ENCODE data around the gene CPZ.
"Not testable (repeated sequence)": the region's sequence is repeated elsewhere in the genome, so short reads cannot be mapped to it uniquely, and the experiment has no call there.

Gene CPZ

DNA sequence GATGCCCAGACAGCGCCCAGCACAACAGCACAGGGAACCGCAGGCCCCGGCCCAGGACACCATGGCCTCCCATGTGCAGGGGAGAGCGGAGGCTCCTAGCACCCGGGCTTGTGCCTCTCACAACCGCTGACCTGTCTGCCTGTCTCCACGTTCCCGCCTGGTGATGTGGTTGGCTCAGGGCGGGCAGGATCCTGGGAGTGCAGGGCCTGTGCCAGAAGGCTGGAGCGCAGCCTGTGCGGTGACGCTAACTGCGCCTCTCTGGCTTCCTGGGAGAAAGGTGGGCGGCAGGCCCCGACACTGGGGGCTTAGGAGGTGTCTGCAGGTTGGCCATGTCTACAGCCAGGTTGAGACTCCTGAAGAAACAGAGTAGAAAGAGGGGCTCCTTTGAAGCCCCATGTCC is 48.7 kb downstream of the CPZ start:
- no peak for FAIRE-seq

DNA sequence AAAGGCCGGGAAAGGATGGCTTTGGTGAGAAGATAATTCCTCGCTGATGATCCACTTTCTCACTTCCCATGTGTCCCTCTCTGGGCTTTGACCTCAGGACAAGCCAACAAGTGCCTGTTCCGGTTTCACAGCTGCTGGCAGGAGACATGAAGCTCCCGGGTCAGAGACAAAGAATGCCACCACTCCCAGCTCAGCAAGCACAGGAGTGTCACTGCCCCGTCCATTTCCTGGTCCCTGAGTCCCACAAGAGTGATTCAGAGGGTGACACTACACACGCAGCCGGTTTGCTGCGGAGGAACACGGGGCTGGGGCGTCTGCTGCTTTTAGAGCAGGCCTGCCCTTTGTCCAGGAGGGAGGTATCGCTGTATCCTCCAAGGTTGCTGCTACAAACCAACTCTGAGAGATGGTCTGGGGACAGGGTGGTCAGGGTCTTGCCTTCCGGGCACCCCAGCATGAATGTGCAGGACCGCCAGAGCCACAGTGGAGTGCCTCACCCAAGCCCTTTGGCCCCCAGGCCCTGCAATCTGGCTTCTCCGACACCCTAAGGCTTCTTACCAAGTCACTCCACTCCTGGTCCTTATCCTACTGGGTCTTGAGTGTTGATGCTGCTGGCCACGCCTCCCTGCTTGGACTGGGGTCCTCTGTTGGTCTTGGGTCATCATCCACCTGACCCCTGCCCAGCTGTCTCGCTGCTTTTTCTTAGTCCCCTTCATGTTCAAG is 49.5 kb downstream of the CPZ start:
- no peak for FAIRE-seq

DNA sequence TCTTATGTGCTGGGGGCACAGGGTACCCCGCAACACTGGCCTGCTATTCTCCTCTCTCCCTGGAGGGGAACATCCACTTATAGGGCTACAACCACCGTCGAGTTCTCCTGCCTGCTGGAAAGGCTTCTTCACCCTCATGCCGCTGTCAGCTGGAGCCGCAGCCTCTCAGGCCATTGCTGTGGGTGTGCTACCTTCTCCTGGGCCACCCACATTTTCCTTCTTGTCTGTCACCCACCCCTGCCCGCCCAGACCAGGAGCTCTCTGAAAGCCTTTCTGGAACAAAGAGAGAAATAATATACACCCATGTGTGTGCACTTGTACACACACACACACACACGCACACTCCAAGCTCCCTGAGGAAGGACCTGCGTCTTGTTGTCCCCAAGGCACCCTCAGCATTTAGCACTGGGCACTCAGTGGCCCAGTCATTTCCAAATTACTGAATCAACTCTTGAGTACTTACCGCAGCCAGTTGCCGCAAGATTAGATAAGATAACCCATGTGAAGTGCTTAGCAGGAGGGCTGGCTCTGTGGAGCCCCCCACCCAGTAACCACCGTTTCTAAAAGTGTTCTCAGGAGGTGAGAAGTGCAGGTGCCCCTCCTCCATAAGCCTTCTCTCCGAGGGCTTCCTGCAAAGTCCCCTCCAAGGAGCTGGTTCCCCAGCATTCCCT is 50.2 kb downstream of the CPZ start:
- FAIRE-seq = no peak

DNA sequence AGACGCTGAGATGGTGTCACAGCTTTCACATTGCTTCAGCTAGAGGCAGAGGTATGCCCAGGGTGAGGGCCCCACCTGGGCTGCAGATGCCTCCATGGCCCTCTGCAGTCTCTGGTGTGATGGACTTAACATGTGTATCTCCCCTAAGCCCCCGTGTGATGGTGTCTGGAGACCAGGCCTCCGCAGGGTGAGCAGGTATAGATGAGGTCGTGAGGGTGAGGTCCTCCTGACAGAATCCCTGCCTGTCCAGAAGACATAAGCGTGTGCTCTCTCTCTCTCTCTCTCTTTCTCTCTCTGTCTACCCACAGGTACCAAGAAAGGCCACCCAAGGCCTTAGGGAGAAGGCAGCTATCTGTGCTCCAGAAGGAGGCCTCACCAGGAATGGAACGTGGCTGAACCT is 50.9 kb downstream of the CPZ start:
- FAIRE-seq = no peak

DNA sequence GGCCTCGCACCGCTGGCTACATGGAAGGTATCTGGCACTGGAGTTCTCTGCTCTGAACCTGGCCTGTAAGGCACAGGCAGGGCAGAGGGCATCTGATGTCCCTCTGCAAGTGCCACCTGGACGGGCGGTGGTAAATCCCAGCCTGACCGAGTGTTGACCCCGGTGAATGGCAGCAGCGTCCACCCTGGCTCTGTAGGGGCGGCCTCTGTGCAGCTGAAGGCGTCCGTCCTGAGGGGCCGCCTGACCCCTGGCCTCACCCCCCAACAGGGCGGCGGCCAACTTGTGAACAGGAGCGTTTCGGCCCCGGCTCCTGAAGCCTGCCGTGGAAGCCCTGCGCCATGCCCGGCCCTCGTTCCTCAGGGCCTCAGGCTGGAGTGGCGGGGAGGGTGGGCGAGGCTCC is 51.4 kb downstream of the CPZ start:
- no peak for FAIRE-seq

DNA sequence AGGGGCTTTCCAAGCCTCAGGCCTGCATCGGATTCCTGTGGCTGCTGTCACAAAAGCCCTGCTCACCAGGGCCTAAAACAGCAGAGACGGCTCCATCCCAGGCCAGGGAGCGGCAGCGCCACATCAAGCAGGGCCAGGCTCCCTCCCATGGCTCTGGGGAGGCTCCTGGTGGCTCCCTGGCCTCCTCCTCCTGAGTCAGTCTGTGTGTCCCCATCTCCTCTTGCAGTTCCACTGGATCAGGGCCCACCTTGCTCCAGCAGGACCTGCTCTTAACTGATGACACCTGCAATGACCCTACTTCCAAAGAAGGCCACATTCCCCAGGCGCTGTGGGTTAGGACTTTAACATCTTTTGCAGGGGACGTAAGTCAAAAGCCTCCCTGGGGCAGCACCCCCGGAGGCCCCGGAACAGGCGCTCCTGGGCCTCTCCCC is 51.9 kb downstream of the CPZ start:
- no peak for FAIRE-seq

DNA sequence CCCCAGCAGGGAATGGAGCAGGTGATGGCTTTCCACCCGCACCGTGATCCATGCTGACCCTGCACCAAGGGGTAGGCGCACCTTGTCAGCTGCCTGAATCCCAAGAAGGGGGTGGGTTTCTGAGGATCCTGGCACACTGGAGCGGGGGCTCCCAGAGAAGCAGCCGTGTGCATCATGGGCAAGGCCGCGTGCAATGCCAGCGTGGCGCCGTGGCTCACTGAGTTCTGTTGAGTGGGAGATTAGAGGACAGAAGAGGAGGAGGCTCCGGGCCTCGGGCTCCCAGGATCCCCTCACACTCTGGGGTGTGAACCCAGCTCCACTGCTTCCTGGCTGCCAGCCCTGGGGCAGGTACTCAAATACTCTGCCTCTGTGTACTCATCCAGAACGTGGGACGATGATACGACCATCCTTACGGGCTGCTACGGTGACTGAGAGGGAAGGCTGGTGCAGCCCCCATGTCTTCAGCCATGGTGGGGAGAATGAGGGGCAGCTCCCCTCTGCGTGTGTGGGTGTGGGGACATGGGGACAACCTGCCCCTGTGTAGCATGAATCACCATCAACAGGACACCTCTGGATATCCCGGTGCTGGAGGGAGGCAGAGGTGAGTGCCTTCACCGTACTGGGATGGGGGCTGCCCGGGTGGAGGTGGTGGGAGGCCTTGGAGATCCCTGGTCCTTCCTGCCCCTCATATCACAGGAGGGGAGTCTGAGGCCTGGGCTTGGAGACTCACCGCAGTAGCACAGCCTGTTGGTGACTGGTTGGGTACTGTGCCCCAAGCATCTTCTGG is 52.6 kb downstream of the CPZ start:
- no peak for FAIRE-seq

DNA sequence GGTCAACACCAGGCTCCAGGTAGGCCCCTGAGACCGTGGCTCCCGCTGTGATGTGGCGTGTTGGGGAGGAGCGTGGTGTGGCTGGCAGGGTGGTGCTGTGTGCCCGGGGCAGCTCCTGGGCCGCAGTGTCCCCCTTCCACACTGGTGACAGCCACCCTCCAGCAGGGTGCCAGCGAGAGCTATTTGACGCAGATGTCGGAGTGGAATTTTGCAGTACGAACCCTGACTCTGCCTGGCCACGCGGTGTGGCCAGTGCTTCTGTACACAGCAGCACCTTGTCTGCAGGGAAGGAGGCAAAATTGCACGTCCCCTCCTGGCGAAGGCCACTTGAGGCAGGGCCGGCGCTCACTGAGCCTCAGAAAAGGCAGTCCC is 53.2 kb downstream of the CPZ start:
- no peak for FAIRE-seq

DNA sequence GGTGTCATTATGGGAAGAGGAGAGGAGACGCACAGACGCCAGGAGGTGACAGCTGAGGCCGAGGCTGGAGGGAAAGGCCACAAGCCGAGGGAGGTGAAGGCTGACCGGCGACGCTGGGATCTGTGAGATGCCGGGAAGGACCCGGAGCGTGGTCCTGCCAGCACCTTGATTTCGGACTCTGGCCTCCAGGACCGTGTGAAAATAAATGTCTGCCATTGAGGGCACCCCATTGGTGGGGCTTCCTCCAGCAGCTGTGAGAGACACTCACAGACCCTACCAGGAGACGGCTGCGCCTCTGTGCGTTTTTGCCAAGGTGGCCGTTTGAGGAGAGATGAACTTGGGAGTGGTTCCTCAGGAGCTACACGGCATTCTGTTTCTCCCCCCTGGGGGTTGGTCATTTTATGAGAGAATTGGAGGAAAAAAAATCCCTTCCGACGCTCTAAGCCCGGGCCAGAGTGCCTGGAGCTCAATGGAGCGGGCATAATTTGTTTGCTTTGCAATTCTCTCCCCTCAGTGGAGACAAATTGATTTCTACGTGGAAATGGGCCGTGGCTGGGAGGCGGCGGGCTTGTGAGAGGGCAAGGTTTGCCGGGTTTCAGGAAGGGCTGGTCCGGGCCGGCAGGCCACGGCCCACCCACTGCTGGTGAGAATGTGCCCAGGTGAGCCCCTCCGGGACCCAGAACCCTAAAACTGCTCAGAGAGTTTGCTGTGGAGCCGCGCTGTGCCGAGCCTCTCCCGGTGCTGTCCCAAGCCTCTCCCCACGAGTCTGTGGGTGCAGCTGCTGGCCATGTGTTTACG is 53.9 kb downstream of the CPZ start:
- no peak for FAIRE-seq

DNA sequence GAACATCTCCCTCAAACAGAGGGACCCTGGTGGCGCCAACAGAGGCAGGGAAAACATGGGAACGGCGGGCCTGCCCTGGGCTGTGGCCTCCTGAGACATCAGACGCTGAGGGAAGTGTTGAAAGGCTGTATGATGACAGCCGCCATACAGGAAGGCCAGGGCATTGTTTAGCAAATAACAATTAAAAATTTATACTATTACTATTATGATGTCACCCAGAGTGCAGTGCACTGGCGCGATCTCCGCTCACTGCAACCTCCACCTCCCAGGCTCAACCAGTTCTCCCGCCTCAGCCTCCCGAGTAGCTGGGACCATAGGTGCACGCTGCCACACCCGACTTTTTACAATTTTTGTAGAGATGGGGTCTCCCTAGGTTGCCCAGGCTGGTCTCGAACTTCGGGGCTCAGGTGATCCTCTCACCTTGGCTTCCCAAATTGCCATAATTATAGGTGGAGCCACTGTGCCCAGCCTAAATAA is 54.6 kb downstream of the CPZ start:
- FAIRE-seq = no peak

DNA sequence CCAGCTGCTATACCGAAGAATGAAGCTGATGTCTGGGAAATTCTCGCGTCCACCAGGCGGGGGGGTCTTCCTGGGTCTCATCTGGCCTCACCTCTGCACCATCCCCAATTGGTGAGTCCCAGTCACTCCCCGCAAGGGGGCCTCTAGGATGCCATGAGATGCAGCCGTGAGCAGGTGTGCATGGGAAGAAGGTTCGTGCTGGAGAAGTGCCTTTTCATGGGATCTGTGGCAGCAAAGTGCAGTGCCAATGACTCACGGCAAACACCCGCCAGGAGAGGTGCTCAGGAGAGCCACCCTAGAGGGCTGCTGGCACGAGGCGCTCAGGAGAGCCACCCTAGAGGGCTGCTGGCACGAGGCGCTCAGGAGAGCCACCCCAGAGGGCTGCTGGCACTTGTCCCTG is 55.1 kb downstream of the CPZ start:
- FAIRE-seq = no peak

DNA sequence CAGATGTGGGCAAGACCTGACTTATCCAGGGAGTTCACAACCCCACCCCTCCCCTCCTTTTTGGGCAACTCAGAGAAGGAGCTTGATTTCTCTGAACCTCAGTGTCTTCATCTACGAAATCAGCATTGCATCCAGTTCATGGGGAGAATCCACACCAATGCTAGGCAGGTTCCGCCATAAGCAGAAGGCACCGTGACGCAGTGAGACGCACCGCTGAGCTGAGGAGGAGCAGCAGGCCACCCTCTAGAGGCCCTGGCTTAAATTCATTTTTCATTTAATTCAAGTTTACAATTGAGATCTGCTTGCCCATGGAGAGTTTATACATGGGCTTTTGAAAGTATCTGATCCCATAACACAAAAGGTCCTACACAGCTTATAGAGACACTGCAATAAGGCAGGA is 55.7 kb downstream of the CPZ start:
- FAIRE-seq = no peak

DNA sequence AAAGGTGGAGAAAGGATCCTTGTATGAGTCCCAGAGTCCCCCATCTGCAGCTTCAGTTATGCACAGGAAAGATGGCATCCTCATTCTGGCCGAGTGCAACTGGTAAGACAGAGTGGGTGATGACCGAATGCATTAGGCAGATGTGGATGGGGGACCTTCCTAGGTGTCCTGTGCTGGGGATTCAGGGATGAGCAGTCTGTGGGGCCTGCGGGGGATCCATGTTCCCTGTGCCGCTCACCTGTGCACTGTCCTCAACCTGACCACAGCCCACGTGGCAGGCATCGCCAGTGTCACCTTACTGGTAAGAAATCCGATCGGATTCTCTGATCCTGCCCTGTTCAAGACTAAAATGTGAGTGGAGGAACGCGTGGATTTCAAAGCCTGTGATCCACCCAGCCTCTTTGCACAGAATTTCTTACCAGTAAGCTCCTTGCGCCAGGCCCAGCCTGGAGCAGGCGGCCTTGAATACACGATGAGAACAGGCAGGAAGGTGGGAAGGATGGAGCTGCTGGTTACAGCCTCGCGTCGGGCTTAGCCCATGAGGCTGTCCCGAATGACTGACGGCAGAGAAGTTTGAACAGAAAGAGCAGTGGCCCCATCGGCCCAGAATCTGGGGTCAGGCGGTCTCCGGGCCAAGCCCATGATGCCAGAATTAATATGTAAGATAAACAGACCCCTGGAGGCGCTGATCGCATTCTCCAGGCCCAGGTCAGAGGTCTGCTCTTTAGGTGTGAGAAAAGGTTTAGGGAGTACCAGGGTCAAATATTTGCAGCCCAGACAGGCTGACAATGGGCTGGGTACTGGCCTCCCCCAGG is 56.5 kb downstream of the CPZ start:
- no peak for FAIRE-seq

DNA sequence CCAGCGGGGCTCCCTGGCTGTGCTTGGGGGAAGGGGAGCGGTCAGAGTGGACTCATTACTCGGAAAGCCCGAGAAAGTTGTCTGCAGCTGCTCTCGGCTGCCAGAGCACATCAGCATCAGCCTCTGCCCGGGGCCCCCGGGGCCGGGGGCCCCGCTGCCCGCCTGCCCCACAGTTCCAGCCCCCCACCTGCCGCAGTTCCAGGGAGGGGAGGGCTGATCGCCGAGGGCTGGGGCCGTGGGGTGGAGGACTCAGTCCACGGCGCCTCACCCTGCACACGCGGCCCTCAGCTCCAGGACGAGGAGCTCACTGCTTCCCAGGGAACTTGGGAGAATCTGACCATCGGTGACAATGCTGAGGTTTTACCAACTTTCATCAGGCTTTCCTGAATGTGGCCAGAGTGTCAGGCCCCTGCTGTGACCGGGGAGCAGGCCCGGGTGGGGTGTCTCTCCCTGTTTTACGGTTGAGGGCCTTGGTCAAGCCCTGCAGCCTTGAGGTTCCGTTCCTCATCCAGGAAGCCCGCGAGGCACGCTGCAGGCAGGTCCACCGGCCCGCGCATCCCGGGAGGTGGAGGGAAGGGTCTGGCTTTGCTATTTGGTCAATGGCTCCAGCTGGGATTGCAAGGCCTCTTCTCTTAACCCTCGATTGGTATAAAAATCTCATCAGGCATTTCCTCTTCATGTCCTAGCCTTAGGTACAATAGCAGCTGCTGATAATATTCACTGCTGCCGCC is 57.2 kb downstream of the CPZ start:
- FAIRE-seq = no peak

DNA sequence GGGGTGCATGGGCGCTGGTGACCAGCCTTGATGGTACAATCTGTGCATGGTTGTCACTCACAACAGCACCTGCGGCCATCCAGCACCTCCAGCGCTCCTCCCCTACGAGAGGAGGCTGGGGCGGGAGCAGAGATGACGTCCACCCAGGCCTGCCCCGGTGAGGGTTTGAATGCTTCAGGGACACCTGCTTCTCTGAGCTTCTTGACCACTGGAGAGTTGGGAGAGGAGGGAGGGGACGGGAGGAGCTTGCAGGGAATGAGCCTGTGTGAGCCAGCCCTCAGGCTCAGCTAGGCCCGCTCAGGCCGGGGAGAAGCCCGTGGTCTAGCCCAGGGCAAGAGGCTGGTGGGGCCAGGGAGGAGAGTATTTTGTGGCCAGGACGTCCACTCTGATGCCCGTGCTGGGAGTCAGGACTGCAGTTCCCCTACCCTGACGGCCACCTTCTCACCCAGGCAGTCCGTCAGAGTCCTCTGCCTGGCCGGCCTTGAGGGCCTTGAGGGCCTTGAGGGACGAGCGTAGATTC is 59.2 kb downstream of the CPZ start:
- FAIRE-seq = no peak

DNA sequence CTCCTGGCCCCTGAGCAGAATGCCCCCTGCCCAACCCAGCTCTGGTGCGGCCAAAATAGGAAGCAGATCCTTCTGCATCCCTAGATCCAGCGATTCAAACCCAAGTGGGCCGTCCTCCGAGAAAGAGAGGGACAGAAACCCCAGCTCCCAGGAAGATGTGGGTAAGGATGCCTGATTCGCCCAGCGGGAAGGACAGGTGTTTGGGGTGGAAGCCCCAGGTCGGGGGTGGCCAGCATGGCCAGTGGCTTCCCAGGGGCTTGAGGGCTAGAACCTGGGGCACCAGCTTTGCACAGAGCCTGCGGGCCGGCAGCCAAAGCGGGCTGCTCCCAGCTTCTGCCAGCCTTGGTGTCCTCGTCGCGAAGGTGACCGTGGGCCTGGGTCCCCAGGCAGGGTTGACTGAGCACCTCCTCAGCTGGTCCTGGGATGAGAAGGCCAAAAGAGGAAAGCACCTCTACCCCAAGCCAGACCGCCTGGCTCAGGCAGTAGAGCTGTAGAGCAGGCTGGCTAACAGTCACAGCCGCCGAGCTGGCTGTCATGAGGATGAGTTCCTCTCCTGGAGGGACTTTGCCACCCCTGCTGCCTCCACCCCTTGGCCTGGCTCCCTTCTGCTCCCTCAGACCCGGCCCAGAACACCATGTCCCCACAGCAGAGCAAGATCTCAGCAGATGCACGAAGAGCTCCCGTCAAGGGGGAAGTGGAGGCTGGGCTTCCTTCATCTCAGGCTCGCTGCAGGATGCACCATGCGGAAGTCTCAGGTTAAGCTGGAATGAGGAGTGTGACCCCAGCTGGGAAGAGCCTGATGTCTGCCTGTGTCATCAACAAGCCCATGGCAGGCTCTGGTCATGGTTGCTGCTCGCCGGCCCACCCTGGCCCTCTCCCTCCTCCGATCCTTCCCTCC is 59.9 kb downstream of the CPZ start:
- no peak for FAIRE-seq

DNA sequence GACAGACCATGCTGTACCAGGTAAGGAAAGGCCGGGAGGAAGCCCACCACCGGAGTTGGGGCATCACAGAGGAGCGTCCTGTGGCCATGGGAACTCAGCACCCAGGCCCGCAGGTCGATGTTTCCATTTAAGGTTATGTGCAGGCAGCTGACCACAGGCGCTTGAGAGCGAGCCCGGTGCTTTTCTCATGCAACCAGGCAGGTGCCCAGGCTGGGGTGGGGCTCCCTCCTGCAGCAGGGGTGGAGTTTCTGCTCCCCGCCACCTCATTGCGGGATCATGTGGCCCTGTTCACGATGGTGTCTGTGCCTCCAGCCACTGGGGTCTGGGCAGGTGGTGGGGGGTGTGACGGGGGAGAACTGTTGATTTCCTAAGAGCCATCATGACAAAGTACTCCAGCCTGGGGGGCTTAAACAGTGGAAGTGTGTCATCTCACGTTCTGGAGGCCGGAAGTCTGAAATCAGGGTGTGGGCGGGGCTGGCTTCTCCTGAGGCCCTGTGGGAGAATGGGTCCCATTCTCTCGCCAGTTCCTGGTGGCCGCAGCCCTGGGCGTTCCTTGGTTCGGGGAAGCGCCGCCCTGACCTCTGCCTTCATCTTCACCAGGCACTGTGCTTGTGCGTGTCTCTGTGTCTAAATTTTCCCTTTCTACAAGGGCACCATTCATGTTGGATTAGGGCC is 60.9 kb downstream of the CPZ start:
- no peak for FAIRE-seq

DNA sequence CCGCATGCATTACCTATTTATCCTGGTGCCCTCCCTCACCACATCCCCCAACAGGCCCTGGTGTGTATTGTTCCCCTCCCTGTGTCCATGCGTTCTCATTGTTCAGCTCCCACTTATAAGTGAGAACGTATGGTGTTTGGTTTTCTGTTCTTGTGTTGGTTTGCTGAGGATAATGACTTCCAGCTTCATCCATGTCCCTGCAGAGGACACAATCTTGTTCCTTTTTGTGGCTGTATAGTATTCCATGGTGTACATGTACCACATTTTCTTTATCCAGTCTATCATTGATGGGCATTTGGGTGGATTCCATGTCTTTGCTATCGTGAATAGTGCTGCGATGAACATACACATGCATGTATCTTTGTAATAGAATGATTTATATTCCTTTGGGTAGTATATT is 61.6 kb downstream of the CPZ start:
- FAIRE-seq = not testable (repeated sequence)

DNA sequence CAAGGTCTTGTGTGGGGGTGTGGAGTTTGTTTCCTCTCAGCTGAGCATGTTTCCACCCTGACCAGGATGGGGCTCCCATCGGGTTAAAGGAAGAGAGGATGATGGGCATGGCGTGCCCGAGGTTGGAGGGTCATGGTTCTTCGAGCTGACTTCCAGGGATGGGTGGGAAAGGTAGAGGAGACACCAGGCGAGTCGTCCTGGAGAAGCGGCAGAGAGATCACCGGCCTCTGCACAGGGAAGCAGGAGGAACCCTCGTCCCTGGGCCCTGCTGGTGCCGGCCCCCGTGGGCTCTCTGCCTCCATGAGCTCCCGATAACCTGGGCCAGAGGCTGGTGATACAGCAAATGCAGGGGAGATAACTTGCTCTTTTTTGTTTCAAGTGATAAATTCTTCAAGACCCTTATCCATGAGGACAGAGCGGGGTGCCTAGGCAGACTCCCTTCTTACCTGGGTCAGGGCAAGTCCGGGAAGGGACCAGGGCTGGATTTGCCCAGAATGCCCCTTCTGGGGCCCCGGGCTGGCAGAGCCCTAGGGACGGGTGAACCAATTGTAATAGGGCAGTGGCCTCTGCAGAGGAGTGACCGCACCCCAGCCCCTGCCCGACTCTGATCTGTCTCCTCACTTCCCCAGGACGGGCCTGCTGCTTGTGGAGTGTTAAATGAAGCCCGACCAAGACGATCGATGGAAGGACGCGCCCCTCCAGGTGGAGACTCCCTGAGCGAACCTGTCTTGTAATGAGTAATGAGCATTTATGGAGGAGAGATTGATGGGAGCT is 63.0 kb downstream of the CPZ start:
- no peak for FAIRE-seq

Measured in TTC549 (cell line).